HEK293T (cell line): ENCODE data around the gene C1orf116.

ENCODE experiments used
- CTCF ChIA-PET: fragments of 350-600 bp; formaldehyde crosslinking; extraction: SDS; loops from one replicate; lab custom pipeline; 2021; ENCODE audit warnings: antibody characterized with exemption, inconsistent platforms; lab: Yijun Ruan, JAX
- POLR2A ChIA-PET: fragments of 350-600 bp; formaldehyde crosslinking; extraction: SDS; loops from one replicate; lab custom pipeline; 2020; ENCODE audit warnings: antibody characterized with exemption, inconsistent platforms; lab: Yijun Ruan, JAX
- DNase-seq: peaks from one replicate; pipeline ENCODE4 v3.0.0; 2012; ENCODE audit warnings: mixed read lengths; ENCODE audit errors: extremely low spot score
- ARNT ChIP-seq: fragments of 450-650 bp; IDR thresholded peaks from 2 replicates; pipeline ENCODE4 v1.6.1; 2017; ENCODE audit warnings: mild to moderate bottlenecking
- BHLHE40 ChIP-seq: fragments of 450-650 bp; IDR thresholded peaks from 2 replicates; pipeline ENCODE4 v1.6.1; 2016; ENCODE audit warnings: mild to moderate bottlenecking, moderate library complexity, borderline replicate concordance
- CTBP1 ChIP-seq: fragments of 450-650 bp; IDR thresholded peaks from 2 replicates; pipeline ENCODE4 v1.6.1; 2016; ENCODE audit warnings: borderline replicate concordance
- ELF4 ChIP-seq: fragments of 450-650 bp; IDR thresholded peaks from 2 replicates; pipeline ENCODE4 v1.6.1; 2017; ENCODE audit warnings: antibody characterized with exemption
- FOXA1 ChIP-seq: fragments of 450-650 bp; IDR thresholded peaks from 2 replicates; pipeline ENCODE4 v1.6.1; 2016; ENCODE audit warnings: mild to moderate bottlenecking
- FOXK2 ChIP-seq: fragments of 450-650 bp; IDR thresholded peaks from 2 replicates; pipeline ENCODE4 v1.6.1; 2016; ENCODE audit warnings: mild to moderate bottlenecking
- FOXM1 ChIP-seq: fragments of 450-650 bp; IDR thresholded peaks from 2 replicates; pipeline ENCODE4 v1.6.1; 2017; ENCODE audit warnings: mild to moderate bottlenecking, borderline replicate concordance
- HDGF ChIP-seq: fragments of 450-650 bp; IDR thresholded peaks from 2 replicates; pipeline ENCODE4 v1.6.1; 2017; ENCODE audit warnings: antibody characterized with exemption, borderline replicate concordance
- L3MBTL2 ChIP-seq: fragments of 450-650 bp; conservative IDR thresholded peaks from 2 replicates; pipeline ENCODE4 v1.6.1; 2016; ENCODE audit warnings: mild to moderate bottlenecking
- LEF1 ChIP-seq: fragments of 450-650 bp; IDR thresholded peaks from 2 replicates; pipeline ENCODE4 v1.6.1; 2017; ENCODE audit warnings: mild to moderate bottlenecking, borderline replicate concordance
- NFRKB ChIP-seq: fragments of 450-650 bp; IDR thresholded peaks from 2 replicates; pipeline ENCODE4 v1.6.1; 2016; ENCODE audit warnings: mild to moderate bottlenecking, moderate library complexity
- PKNOX1 ChIP-seq: fragments of 450-650 bp; IDR thresholded peaks from 2 replicates; pipeline ENCODE4 v1.6.1; 2016
- SP1 ChIP-seq: fragments of 450-650 bp; IDR thresholded peaks from 2 replicates; pipeline ENCODE4 v1.6.1; 2017
- SUZ12 ChIP-seq: fragments of 450-650 bp; IDR thresholded peaks from 2 replicates; pipeline ENCODE4 v1.6.1; 2016; ENCODE audit warnings: mild to moderate bottlenecking
- TARDBP ChIP-seq: fragments of 450-650 bp; IDR thresholded peaks from 2 replicates; pipeline ENCODE4 v1.6.1; 2016
- ZNF384 ChIP-seq: fragments of 450-650 bp; IDR thresholded peaks from 2 replicates; pipeline ENCODE4 v1.6.1; 2016

Gene C1orf116

GRCh38 chr1:207032528-207033017 lies at the start of gene C1orf116:
Gene C1orf116 (minus strand): TSS chr1:207032756. CDS start chr1:207027598, 5,158 bp downstream.
- POLR2A ChIA-PET: no interaction called here
- TF ChIP-seq FOXA1: no peak
- TF ChIP-seq FOXM1: no peak
- TF ChIP-seq LEF1: no peak
- no peak for TF ChIP-seq BHLHE40
- TF ChIP-seq HDGF: no peak
- TF ChIP-seq SP1: no peak
- TF ChIP-seq TARDBP: no peak
- TF ChIP-seq PKNOX1: no peak
- no peak for TF ChIP-seq ELF4
- no peak for TF ChIP-seq ZNF384
- CTCF ChIA-PET: interaction anchor here (0.6 kb wide), 1 partner anchor 99 kb away, joined by 5 read pairs; no protein-coding TSS in a partner anchor
- DNase-seq: no peak

GRCh38 chr1:207081806-207082205 lies 49.2 kb upstream of the C1orf116 start:
- TF ChIP-seq TARDBP: no peak
- TF ChIP-seq FOXM1: no peak
- TF ChIP-seq NFRKB: no peak
- TF ChIP-seq SP1: no peak
- TF ChIP-seq CTBP1: no peak
- no peak for TF ChIP-seq L3MBTL2
- no peak for TF ChIP-seq FOXK2
- no peak for TF ChIP-seq LEF1
- no peak for TF ChIP-seq ZNF384
- no peak for TF ChIP-seq ELF4
- TF ChIP-seq FOXA1: no peak
- no peak for TF ChIP-seq BHLHE40
- TF ChIP-seq PKNOX1: no peak
- TF ChIP-seq SUZ12: no peak
- no peak for TF ChIP-seq HDGF
- TF ChIP-seq ARNT: no peak
- DNase-seq: no peak
- ChIA-PET POLR2A (no interaction called here), CTCF (no interaction called here)

- CTCF ChIA-PET: no interaction called here
- no peak for TF ChIP-seq PKNOX1
- no peak for TF ChIP-seq LEF1
- TF ChIP-seq ARNT: no peak
- no peak for TF ChIP-seq CTBP1
- no peak for TF ChIP-seq HDGF
- TF ChIP-seq FOXA1: no peak
- no peak for TF ChIP-seq TARDBP
- TF ChIP-seq ZNF384: no peak
- no peak for TF ChIP-seq SUZ12
- TF ChIP-seq L3MBTL2: no peak
- TF ChIP-seq BHLHE40: no peak
- TF ChIP-seq SP1: no peak
- no peak for TF ChIP-seq FOXK2
- TF ChIP-seq ELF4: no peak
- no peak for TF ChIP-seq FOXM1
- TF ChIP-seq NFRKB: no peak
- POLR2A ChIA-PET: no interaction called here
- DNase-seq: no peak
These were observed 48.5 kb upstream of the C1orf116 start for GRCh38 chr1:207081088-207081487.

GRCh38 chr1:207079706-207080241 lies 47.2 kb upstream of the C1orf116 start:
- no peak for DNase-seq
- POLR2A ChIA-PET: no interaction called here
- TF ChIP-seq TARDBP (no peak), SP1 (no peak), FOXA1 (no peak), ARNT (no peak), ZNF384 (no peak), FOXK2 (no peak), BHLHE40 (no peak)
- CTCF ChIA-PET: interaction anchor here (1.5 kb wide), 1 partner anchor 27 kb away, joined by 3 read pairs; the partner anchor contains the start of gene PFKFB2

- TF ChIP-seq NFRKB (no peak), ELF4 (no peak), TARDBP (no peak), L3MBTL2 (no peak), HDGF (no peak), FOXK2 (no peak), FOXM1 (no peak), BHLHE40 (no peak), LEF1 (no peak)
- POLR2A ChIA-PET: interaction anchor here (1.2 kb wide), 1 partner anchor 26 kb away, joined by 6 read pairs; the partner anchor contains the start of gene PFKFB2
- CTCF ChIA-PET: no interaction called here
- DNase-seq: no peak
These were observed 46.1 kb upstream of the C1orf116 start for GRCh38 chr1:207078578-207079132.
